AG04449 (cell line): Measurements from ENCODE around the gene APOL5.
"Not testable (repeated sequence)": the region's sequence is repeated elsewhere in the genome, so short reads cannot be mapped to it uniquely, and the experiment has no call there.

Experiments used
- CTCF ChIA-PET: fragments of 350-600 bp; formaldehyde crosslinking; extraction: SDS; loops from one replicate; lab custom pipeline; 2021; ENCODE audit warnings: antibody characterized with exemption; lab: Yijun Ruan, JAX
- POLR2A ChIA-PET: fragments of 400-600, 350-600 bp; formaldehyde crosslinking; extraction: SDS; loops from one replicate; lab custom pipeline; 2020; ENCODE audit warnings: antibody characterized with exemption, inconsistent platforms; lab: Yijun Ruan, JAX
- DNase-seq: peaks from one replicate; pipeline ENCODE4 v3.0.0-alpha.2; 2010; ENCODE audit warnings: low read depth, low spot score
- H3K4me3 ChIP-seq: 2 replicates; pipeline ENCODE4 v1.5.1; 2011; ENCODE audit warnings: low read depth, mild to moderate bottlenecking, control low read depth, low read length
- CTCF ChIP-seq: IDR thresholded peaks from one replicate; pipeline ENCODE4 v1.5.1; 2011; ENCODE audit warnings: mild to moderate bottlenecking, moderate library complexity, low read length, control low read depth, inconsistent platforms; ENCODE audit not compliant: insufficient read depth; ENCODE audit errors: missing control alignments

APOL5 gene, protein sequence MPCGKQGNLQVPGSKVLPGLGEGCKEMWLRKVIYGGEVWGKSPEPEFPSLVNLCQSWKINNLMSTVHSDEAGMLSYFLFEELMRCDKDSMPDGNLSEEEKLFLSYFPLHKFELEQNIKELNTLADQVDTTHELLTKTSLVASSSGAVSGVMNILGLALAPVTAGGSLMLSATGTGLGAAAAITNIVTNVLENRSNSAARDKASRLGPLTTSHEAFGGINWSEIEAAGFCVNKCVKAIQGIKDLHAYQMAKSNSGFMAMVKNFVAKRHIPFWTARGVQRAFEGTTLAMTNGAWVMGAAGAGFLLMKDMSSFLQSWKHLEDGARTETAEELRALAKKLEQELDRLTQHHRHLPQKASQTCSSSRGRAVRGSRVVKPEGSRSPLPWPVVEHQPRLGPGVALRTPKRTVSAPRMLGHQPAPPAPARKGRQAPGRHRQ

DNA sequence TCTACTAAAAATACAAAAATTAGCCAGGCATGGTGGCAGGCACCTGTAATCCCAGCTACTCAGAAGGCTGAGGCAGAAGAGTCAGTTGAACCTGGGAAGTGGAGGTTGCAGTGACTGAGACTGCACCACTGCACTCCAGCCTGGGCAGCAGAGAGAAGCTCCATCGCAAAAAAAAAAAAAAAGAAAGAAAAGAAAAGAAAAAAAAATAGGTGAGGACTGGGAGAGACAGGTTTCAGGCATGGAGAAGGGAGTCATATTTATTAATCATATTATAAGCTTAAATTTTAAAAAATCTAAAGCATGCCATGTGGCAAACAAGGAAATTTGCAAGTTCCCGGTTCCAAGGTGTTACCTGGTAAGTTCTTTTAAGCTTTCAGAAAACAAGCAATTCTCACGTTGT is at the start of gene APOL5:
Gene APOL5 (plus strand): TSS at position 301 of the 400 bp plus-strand sequence. CDS start 0 bp downstream, at position 301.
- TF ChIP-seq CTCF = no peak
- POLR2A ChIA-PET = no interaction called here
- no peak for DNase-seq
- CTCF ChIA-PET = no interaction called here
- no peak within 1 kb of the TSS for H3K4me3 ChIP-seq

GRCh38 chr22:35674335-35674734 is 43.3 kb upstream of the APOL5 start:
- no peak for DNase-seq
- TF ChIP-seq CTCF = no peak
- ChIA-PET POLR2A (no interaction called here), CTCF (interaction anchor here (1.4 kb wide), 1 partner anchor 10 kb away, joined by 4 read pairs; no protein-coding TSS in a partner anchor)
- H3K4me3 ChIP-seq = no peak overlapping the region

DNA sequence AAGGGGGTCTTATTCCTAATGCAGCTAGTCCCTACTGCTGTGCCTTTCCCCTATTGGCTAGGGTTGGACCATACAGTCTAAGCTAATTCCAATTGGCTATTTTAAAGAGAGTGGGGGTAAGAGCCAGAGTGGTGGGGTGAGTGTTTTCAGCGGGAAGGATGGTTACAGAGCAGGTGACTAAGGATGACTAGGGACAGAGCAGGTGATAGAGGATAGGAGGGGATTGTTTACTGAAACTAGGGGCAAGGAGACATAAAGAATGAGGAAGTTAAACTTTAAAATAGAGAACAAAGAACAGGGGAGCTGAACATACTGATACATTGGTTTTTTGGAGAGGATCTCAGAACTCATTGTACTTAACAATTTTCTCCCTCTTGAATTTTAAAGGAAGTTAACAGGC is 41.6 kb upstream of the APOL5 start:
- H3K4me3 ChIP-seq, POLR2A ChIA-PET, DNase-seq, CTCF ChIA-PET: not testable (repeated sequence)

DNA sequence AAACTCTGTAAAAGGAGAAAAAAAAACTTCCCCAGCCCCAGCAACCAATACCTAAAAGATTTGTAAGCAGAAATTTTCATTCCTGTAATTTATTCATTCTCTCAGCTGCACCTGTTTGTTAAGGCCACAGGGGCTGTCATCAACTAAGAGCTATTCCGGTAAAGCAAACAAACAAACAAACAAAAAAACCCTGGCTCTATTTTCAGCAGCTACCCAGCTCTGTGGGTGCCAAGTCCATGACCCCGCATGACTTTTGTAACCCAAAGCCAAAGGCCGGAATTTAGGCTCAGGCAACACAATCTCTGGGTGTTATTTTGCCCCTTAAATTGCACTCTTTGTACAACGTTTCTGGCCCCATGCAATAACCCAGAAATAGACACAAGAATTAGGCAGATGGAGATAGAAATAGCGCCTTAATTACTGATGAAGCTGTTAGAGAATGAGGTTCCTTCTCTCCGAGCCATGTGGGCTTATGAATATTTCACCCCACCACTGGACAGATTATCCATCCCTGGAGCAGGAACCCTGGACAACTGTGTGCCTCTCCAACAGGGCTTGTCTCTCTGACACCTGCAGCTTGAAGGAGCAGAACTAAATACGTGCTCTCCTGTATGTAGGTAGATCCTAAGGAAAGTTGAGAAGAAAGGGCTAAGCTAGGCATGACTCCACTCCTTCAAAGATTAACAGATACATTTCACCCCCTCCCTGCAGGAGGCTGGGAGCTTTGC is 40.0 kb upstream of the APOL5 start:
- TF ChIP-seq CTCF = no peak
- CTCF ChIA-PET = no interaction called here
- DNase-seq = no peak
- H3K4me3 ChIP-seq = no peak overlapping the region
- POLR2A ChIA-PET = no interaction called here

GRCh38 chr22:35678836-35679235 is 38.8 kb upstream of the APOL5 start:
- CTCF ChIA-PET = no interaction called here
- no peak overlapping the region for H3K4me3 ChIP-seq
- TF ChIP-seq CTCF = no peak
- no peak for DNase-seq
- POLR2A ChIA-PET = no interaction called here

- CTCF ChIA-PET = not testable (repeated sequence)
These were observed 38.2 kb upstream of the APOL5 start for GRCh38 chr22:35679492-35679891.

GRCh38 chr22:35681454-35682052 is 36.1 kb upstream of the APOL5 start:
- no peak overlapping the region for H3K4me3 ChIP-seq
- POLR2A ChIA-PET = no interaction called here
- CTCF ChIA-PET = interaction anchor here (1.2 kb wide), 1 partner anchor 55 kb away, joined by 3 read pairs; no protein-coding TSS in a partner anchor
- no peak for TF ChIP-seq CTCF
- no peak for DNase-seq

More at GRCh38 chr22:35679492-35679891, 38.2 kb upstream of the APOL5 start:
- H3K4me3 ChIP-seq, POLR2A ChIA-PET, DNase-seq: not testable (repeated sequence)
